HUDEP-2 (cell line): ENCODE results near the gene SLC10A3.
"Not testable (repeated sequence)": the region's sequence is repeated elsewhere in the genome, so short reads cannot be mapped to it uniquely, and the experiment has no call there.

ENCODE experiments used
- DNase-seq, 76 experiments: peaks; one replicate each; lab custom pipeline; 2025; ENCODE audit not compliant: unreplicated experiment in 76 of 76; lab: John Stamatoyannopoulos, UW

Gene SLC10A3

GRCh38 chrX:154511761-154512160, 21.3 kb upstream of the SLC10A3 start:
- no peak for DNase-seq

GRCh38 chrX:154509455-154509854, 19.0 kb upstream of the SLC10A3 start:
- no peak for DNase-seq

GRCh38 chrX:154508384-154508745, 17.9 kb upstream of the SLC10A3 start:
- no peak for DNase-seq

GRCh38 chrX:154507673-154508383, 17.4 kb upstream of the SLC10A3 start:
- DNase-seq: no peak

GRCh38 chrX:154506483-154507332, 16.3 kb upstream of the SLC10A3 start:
- no peak for DNase-seq

GRCh38 chrX:154505734-154506133, 15.3 kb upstream of the SLC10A3 start:
- no peak for DNase-seq

GRCh38 chrX:154502989-154503388, 12.6 kb upstream of the SLC10A3 start:
- no peak for DNase-seq

GRCh38 chrX:154502098-154502497, 11.7 kb upstream of the SLC10A3 start:
- DNase-seq: no peak

- DNase-seq: not testable (repeated sequence)
These were observed 11.0 kb upstream of the SLC10A3 start for GRCh38 chrX:154501423-154501822.

GRCh38 chrX:154496591-154497137, 6.2 kb upstream of the SLC10A3 start:
- not testable (repeated sequence) for DNase-seq

- peak in 41 of 76 experiments; percentile 1 to 78 (median 44) for DNase-seq
These were observed 5.1 kb upstream of the SLC10A3 start for GRCh38 chrX:154495472-154495922.

- no peak for DNase-seq
These were observed 4.3 kb upstream of the SLC10A3 start for GRCh38 chrX:154494715-154495114.

- peak in 21 of 76 experiments; percentile 1 to 45 (median 26) for DNase-seq
These were observed 412 bp downstream of the SLC10A3 start for GRCh38 chrX:154490021-154490413.

GRCh38 chrX:154489182-154489581, 1.2 kb downstream of the SLC10A3 start:
- no peak for DNase-seq

GRCh38 chrX:154488336-154489075, 1.9 kb downstream of the SLC10A3 start:
- DNase-seq: no peak

GRCh38 chrX:154487518-154488290, 2.7 kb downstream of the SLC10A3 start:
- no peak for DNase-seq

GRCh38 chrX:154486396-154487207, 3.8 kb downstream of the SLC10A3 start, which contains the start of gene UBL4A:
TSS of gene UBL4A (minus strand) at chrX:154486615. CDS start at chrX:154486584, 31 bp downstream.
- DNase-seq: peak in 49 of 76 experiments; percentile 3 to 78 (median 35)

GRCh38 chrX:154486052-154486395, 4.4 kb downstream of the SLC10A3 start:
- peak in 5 of 76 experiments; percentile 7 to 26 (median 23) for DNase-seq
